Muscle of leg (tissue), 11 donors: ENCODE data around the gene STK38. TPM values are rescaled to one million over a fixed set of nuclear protein-coding genes. Genes with fewer than 3 reads are reported as not detected.
"Not testable (repeated sequence)": the region's sequence is repeated elsewhere in the genome, so short reads cannot be mapped to it uniquely, and the experiment has no call there.

Experiments used
- DNase-seq: peaks from one replicate; pipeline ENCODE4 v3.0.0; 2013
- H3K27ac ChIP-seq: one replicate; pipeline ENCODE4 v1.5.1; 2013; ENCODE audit warnings: mild to moderate bottlenecking, low read length, control low read depth
- H3K27me3 ChIP-seq: one replicate; pipeline ENCODE4 v1.6.1; 2013; ENCODE audit warnings: low read length; ENCODE audit not compliant: control insufficient read depth, insufficient read depth
- H3K36me3 ChIP-seq: one replicate; pipeline ENCODE4 v1.6.1; 2013; ENCODE audit warnings: low read length; ENCODE audit not compliant: control insufficient read depth, insufficient read depth
- H3K4me1 ChIP-seq: one replicate; pipeline ENCODE4 v1.6.1; 2013; ENCODE audit warnings: low read length; ENCODE audit not compliant: control insufficient read depth, insufficient read depth
- H3K4me3 ChIP-seq: one replicate; pipeline ENCODE4 v1.5.1; 2013; ENCODE audit warnings: low read length, control low read depth
- H3K9me3 ChIP-seq: replicated peaks from 2 replicates; pipeline ENCODE4 v1.6.1; 2013; ENCODE audit warnings: low read depth, low read length; ENCODE audit not compliant: control insufficient read depth
- WGBS: methylation state at CpG from one replicate; pipeline ENCODE4 v1.1.5; 2013; ENCODE audit warnings: missing lambda C conversion rate; ENCODE audit not compliant: insufficient coverage; 5-methylcytosine and 5-hydroxymethylcytosine counted together
- polyA plus RNA-seq, 8 donors: library from polyadenylated mRNA; unstranded; fragments of 120-200 nt; gene quantifications; one replicate each; pipeline versions ENCODE4 v1.2.1 to v1.2.3, GENCODE V29; 2013; ENCODE audit warnings: inconsistent platforms in 1 of 8, low replicate concordance in 1 of 8; ENCODE audit not compliant: insufficient read length in 8 of 8, insufficient read depth in 1 of 8
- total RNA-seq: library from RNA; stranded (reverse); fragments of 120-200 nt; gene quantifications from one replicate; pipeline ENCODE4 v1.2.4, GENCODE V29; 2013

Gene STK38
- total and polyA plus RNA-seq, 9 donors, result 17.2 to 37.9 (median 28.4) TPM

DNA sequence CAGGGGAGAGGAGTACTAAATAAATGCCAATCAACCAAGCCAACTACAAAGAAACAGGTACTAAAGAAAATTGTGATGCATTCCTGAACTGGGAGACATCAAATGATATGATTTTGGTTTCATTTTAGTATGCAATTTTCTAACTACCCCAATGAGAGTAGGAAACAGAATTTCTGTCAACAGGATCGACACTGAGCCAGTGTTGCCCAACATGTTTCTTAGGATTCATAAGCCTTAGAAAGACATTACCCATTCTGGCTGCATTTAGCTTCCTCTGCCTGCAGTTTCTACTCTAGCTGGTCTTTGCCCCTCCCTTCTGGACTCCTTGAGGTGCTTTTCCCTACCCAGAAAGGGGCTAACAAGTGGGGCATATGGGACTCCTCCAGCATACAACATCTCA is 54.7 kb downstream of the STK38 start:
- peaks cover 40% of the 10 kb centered on the region for H3K36me3 ChIP-seq

DNA sequence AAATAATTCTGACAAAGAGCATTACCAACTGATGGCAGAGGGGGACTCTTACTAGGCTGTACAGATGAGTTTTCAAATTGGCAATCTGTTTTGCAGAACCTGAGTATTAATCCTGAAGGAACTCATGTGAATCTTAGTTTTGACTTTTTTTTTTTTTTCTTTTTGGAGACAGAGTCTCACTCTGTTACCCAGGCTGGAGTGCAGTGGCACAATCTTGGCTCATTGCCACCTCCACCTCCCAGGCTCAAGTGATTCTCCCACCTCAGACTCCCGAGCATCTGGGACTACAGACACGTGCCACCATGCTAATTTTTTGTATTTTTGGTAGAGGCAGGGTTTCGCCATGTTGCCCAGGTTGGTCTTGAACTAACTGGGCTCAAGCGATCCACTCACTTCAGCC is 55.2 kb downstream of the STK38 start:
- Histone ChIP-seq H3K27ac (no peak overlapping the region), H3K9me3 (no peaks in the 10 kb centered on the region), H3K4me1 (no peaks in the 10 kb centered on the region), H3K36me3 (peaks cover 42% of the 10 kb centered on the region), H3K4me3 (no peak overlapping the region), H3K27me3 (no peaks in the 10 kb centered on the region)
- 89% methylated on average over 3 of the region's 4 CpGs for WGBS
- no peak for DNase-seq

More for the DNA sequence above, 54.7 kb downstream of the STK38 start:
- no peaks in the 10 kb centered on the region for H3K4me1 ChIP-seq
- no peaks in the 10 kb centered on the region for H3K9me3 ChIP-seq
- no peak for DNase-seq
- H3K27ac ChIP-seq, result no peak overlapping the region
- 90% methylated on average over 1 of the region's 1 CpG for WGBS
- no peaks in the 10 kb centered on the region for H3K27me3 ChIP-seq
- H3K4me3 ChIP-seq, result no peak overlapping the region

DNA sequence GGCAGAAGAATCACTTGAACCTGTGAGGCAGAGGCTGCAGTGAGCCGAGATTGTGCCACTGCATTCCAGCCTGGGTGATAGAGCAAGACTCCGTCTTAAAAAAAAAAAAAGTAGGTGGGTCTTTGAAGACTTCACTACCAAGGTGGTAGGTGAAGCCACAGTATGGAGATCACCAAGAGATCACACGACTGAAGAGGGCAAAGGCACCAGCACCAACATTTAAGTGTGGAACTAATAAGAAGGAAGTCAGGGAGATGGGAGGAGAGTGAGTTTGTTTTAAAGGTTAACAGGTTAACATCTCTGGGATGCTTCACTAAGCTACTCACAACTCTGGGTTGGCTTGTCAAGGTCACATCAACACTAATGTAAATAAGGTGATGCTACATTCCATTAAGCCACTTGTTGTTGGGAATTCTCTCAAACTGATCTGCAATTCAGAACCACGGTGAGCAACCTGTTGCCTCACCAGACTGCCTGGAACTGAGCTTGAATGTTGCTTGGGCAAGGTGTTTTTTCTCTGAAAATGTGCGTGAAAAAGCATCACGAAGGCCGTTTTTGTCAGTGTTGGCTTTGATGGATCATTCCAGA is 55.8 kb downstream of the STK38 start:
- Histone ChIP-seq H3K27ac (no peak overlapping the region), H3K9me3 (no peaks in the 10 kb centered on the region), H3K4me3 (no peak overlapping the region), H3K27me3 (no peaks in the 10 kb centered on the region), H3K4me1 (no peaks in the 10 kb centered on the region), H3K36me3 (peaks cover 45% of the 10 kb centered on the region)
- DNase-seq, result no peak
- 100% methylated on average over 2 of the region's 7 CpGs for WGBS

DNA sequence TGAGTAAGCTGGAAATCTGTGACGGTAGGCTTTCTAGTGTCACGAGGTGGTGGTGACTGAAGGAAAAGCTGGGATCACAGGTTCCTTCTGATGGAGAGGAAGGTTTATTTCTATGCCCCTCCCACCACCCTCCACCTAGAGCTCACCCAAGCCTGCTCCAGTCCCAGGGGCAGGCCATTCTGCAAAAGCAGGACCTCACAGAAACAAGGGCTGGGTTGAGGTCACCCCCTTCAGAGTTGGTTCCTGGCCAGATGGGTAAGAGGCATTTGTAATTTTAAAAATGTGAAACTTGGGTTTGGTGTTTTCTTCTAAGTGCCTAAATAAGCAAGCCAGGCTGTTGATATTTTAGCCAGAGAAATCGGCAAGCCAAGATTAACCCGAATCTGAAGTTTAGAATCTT is 57.9 kb downstream of the STK38 start:
- H3K27ac ChIP-seq, result no peak overlapping the region
- WGBS, result 84% methylated on average over 2 of the region's 4 CpGs
- no peaks in the 10 kb centered on the region for H3K27me3 ChIP-seq
- H3K36me3 ChIP-seq, result peaks cover 46% of the 10 kb centered on the region
- no peaks in the 10 kb centered on the region for H3K9me3 ChIP-seq
- no peak for DNase-seq
- H3K4me3 ChIP-seq, result no peak overlapping the region
- H3K4me1 ChIP-seq, result no peaks in the 10 kb centered on the region

DNA sequence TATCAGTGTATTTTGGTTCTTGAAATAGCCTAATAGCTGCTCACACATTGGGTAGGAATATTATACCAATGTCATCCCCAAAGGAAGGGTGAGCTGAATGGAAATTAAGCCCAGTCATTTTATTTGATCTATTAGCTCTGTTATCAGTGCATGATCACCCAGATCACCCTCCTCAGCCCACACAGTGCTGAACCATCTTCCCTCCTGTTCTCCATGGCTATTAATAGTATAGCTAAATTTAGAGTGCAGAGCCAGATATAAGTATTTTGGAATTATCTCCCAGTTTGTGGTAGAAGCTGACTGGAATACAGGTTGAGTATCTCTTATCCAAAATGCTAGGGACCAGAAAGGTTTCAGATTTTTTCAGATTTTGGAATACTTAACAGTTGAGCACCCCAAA is 59.1 kb downstream of the STK38 start:
- no peak overlapping the region for H3K27ac ChIP-seq
- H3K4me3 ChIP-seq, result no peak overlapping the region
- peaks cover 45% of the 10 kb centered on the region for H3K36me3 ChIP-seq

DNA sequence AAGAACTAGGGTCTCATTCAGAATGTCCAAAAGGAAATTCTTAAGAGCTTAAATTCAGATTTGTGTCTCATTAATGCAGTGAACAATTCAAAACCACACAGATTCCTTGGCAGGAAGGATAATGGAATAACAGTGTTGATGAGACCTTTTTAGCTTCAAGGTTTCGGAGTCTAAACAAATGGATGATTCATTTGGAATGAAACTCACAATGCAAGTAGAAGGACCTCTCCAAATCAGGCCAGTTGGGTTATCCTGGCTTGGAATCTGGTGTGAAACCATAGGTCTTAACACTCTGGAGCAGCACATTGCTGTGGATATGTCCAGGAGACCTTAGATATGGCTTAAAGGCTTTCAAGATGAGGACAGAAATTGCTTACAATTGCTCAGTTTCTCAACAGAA is 59.6 kb downstream of the STK38 start:
- no peaks in the 10 kb centered on the region for H3K4me1 ChIP-seq
- no peak overlapping the region for H3K4me3 ChIP-seq
- no peak overlapping the region for H3K27ac ChIP-seq
- no peak for DNase-seq
- peaks cover 45% of the 10 kb centered on the region for H3K36me3 ChIP-seq
- H3K9me3 ChIP-seq, result no peaks in the 10 kb centered on the region
- H3K27me3 ChIP-seq, result no peaks in the 10 kb centered on the region
- 100% methylated on average over 1 of the region's 1 CpG for WGBS

More for the DNA sequence above, 59.1 kb downstream of the STK38 start:
- Histone ChIP-seq H3K27me3 (no peaks in the 10 kb centered on the region), H3K4me1 (no peaks in the 10 kb centered on the region), H3K9me3 (no peaks in the 10 kb centered on the region)
- DNase-seq, result no peak

DNA sequence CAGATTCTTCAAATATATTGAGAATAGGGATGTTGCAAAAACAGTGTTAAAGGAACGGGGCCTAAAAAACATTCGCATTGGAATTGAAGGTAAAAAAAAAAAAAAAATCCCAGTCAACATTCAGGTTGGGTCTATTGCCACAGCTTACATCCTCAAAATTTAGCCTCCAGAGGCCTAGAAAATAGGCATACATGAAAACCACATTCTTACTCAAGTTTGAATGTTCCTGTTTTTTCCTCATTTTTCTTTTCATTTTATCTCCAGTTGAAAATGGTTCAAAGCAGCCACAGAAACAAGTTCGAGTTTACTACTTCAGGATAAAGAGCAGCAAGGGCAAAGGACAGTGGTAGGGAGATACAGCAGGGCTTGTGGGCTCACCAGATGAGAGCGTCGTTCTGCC is 62.5 kb downstream of the STK38 start:
- DNase-seq, result no peak
- Histone ChIP-seq H3K4me1 (no peaks in the 10 kb centered on the region), H3K36me3 (peaks cover 62% of the 10 kb centered on the region), H3K9me3 (no peaks in the 10 kb centered on the region), H3K27me3 (no peaks in the 10 kb centered on the region), H3K27ac (no peak overlapping the region), H3K4me3 (no peak overlapping the region)
- WGBS, result 90% methylated on average over 3 of the region's 5 CpGs

DNA sequence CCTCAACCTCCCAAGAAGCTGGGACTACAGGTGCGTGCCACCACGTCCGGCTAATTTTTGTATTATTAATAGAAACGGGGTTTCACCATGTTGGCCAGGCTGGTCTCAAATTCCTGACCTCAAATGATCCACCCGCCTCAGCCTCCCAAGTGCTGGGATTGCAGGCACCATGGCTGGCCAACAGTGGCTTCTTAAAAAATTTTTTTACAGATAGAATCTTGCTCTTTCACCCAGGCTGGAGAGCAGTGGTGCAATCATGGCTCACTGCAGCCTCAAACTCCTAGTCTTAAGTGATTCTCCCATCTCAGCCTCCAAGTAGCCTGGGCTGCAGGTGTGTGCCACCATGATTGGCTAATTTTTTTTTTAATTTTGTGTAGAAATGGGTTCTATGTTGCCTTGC is 64.0 kb downstream of the STK38 start:
- peaks cover 56% of the 10 kb centered on the region for H3K36me3 ChIP-seq
- 89% methylated on average over 1 of the region's 5 CpGs for WGBS

DNA sequence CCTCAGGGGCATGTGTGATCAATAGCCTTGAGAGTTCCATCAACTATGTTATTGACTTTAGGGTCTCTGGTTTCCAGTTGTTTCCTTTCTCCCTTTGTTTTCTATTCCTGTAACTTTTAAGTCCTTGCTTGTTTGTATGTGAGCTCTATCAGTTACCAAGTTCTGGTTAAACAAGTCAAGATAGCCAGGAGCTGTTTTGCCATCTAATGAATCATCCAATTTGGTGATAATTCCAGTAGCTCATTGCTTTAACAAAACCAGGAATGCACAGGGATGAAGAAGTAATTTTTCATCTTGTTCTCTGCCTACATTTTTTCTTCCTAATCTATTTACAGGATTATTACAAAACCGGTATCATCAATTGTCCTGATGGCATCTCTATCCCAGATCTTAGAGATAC is 68.0 kb downstream of the STK38 start:
- H3K27ac ChIP-seq, result no peak overlapping the region
- DNase-seq, result no peak
- H3K36me3 ChIP-seq, result peaks cover 42% of the 10 kb centered on the region

More for the DNA sequence above, 64.0 kb downstream of the STK38 start:
- not testable (repeated sequence) for H3K4me1 ChIP-seq, DNase-seq, H3K27me3 ChIP-seq, H3K27ac ChIP-seq, H3K9me3 ChIP-seq, H3K4me3 ChIP-seq

DNA sequence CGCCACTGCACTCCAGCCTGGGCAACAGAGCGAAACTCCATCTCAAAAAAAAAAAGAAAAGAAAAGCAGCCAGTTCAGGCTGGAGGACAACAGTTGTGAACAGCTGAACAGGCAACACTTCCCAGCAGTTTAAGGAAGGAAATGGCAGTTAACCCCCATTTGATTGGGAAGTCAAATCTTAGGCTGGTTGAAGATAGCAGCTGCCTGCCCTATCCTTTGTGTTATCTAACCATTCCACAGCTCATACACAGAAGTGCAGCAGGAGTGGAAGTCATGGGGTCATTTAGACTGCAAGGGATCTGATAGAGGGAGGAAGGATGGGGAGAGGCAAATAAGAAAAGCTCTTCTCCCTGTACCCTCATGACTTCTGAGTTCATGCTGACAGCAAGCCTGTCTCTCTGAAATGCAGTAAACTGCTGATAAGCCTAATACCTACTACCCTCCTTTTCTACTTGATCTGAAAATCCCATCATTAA is 69.2 kb downstream of the STK38 start:
- WGBS, result no CpG with 5 or more reads among the region's 2 CpGs
- Histone ChIP-seq H3K27me3 (no peaks in the 10 kb centered on the region), H3K9me3 (no peaks in the 10 kb centered on the region), H3K27ac (no peak overlapping the region), H3K4me1 (no peaks in the 10 kb centered on the region), H3K4me3 (no peak overlapping the region), H3K36me3 (peaks cover 42% of the 10 kb centered on the region)
- DNase-seq, result no peak

More for the DNA sequence above, 68.0 kb downstream of the STK38 start:
- H3K4me1 ChIP-seq, result no peaks in the 10 kb centered on the region
- no peaks in the 10 kb centered on the region for H3K9me3 ChIP-seq
- WGBS, result no CpG with 5 or more reads among the region's 1 CpG
- no peaks in the 10 kb centered on the region for H3K27me3 ChIP-seq
- H3K4me3 ChIP-seq, result no peak overlapping the region

DNA sequence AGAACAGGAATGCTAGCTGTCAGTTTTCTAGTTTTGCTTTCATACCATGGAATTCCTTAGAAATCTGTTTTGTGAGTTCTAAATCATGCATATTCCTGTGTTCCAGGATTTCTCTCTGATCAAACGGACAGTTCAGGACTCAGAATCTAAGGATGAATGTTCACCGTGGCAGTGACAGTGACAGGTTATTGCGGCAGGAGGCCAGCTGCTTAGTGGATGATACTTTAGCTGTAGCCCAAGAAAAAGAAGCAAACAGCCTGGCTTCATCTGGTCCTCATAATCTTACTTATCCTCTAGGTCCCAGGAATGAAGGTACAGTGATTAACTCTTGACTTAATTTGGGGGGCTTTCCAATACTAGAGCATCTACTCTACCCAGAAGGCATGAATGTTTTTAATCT is 77.3 kb downstream of the STK38 start:
- peaks cover 24% of the 10 kb centered on the region for H3K36me3 ChIP-seq
- 80% methylated on average over 1 of the region's 3 CpGs for WGBS

More for the DNA sequence above, 77.3 kb downstream of the STK38 start:
- DNase-seq, result no peak
- H3K4me3 ChIP-seq, result no peak overlapping the region
- no peaks in the 10 kb centered on the region for H3K9me3 ChIP-seq
- no peak overlapping the region for H3K27ac ChIP-seq
- no peaks in the 10 kb centered on the region for H3K4me1 ChIP-seq
- no peaks in the 10 kb centered on the region for H3K27me3 ChIP-seq
